ENCODE measurements around the gene CDH23.

CDH23 gene

GRCh38 chr10:71392791-71393781, 3.6 kb upstream of the CDH23 start:
- Histone ChIP-seq H3K9ac (ENCODE audit: insufficient read length, low read depth) (no peak overlapping the region), H3K9me3 (ENCODE audit: insufficient read depth, low read length) (no peaks in the 10 kb centered on the region), H3K4me3 (ENCODE audit: insufficient read length, low read depth) (no peak overlapping the region), H3K36me3 (ENCODE audit: insufficient read depth, insufficient read length, low read length) (no peaks in the 10 kb centered on the region), H3K27me3 (ENCODE audit: insufficient read depth, insufficient read length) (peaks cover 16% of the 10 kb centered on the region), H3K4me1 (ENCODE audit: insufficient read depth, insufficient read length) (peaks cover 6% of the 10 kb centered on the region)
- no peak for TF ChIP-seq SUZ12 (IDR thresholded peaks at IDR 0.05; ENCODE audit: extremely low read depth, insufficient read depth, insufficient read length)
- no peak for TF ChIP-seq YY1 (IDR thresholded peaks at IDR 0.05; ENCODE audit: insufficient read depth, insufficient read length)
- TF ChIP-seq ZNF274 (IDR thresholded peaks at IDR 0.05; ENCODE audit: low read depth, low read length): no peak
- DNase-seq (ENCODE audit: low read depth, low spot score): no peak

GRCh38 chr10:71393841-71394475, 2.8 kb upstream of the CDH23 start:
- no peaks in the 10 kb centered on the region for H3K36me3 ChIP-seq (ENCODE audit: insufficient read depth, insufficient read length, low read length)

GRCh38 chr10:71394926-71395562, 1.7 kb upstream of the CDH23 start:
- Histone ChIP-seq H3K36me3 (ENCODE audit: insufficient read depth, insufficient read length, low read length) (peaks cover 2% of the 10 kb centered on the region), H3K27me3 (ENCODE audit: insufficient read depth, insufficient read length) (peaks cover 32% of the 10 kb centered on the region), H3K4me1 (ENCODE audit: insufficient read depth, insufficient read length) (peaks cover 12% of the 10 kb centered on the region), H3K9ac (ENCODE audit: insufficient read length, low read depth) (no peak overlapping the region), H3K4me3 (ENCODE audit: insufficient read length, low read depth) (no peak overlapping the region), H3K9me3 (ENCODE audit: insufficient read depth, low read length) (no peaks in the 10 kb centered on the region)
- DNase-seq (ENCODE audit: low read depth, low spot score): no peak
- TF ChIP-seq SUZ12 (IDR thresholded peaks at IDR 0.05; ENCODE audit: extremely low read depth, insufficient read depth, insufficient read length) (no peak), YY1 (IDR thresholded peaks at IDR 0.05; ENCODE audit: insufficient read depth, insufficient read length) (no peak), ZNF274 (IDR thresholded peaks at IDR 0.05; ENCODE audit: low read depth, low read length) (no peak)

More at GRCh38 chr10:71393841-71394475, 2.8 kb upstream of the CDH23 start:
- Histone ChIP-seq H3K4me3 (ENCODE audit: insufficient read length, low read depth) (no peak overlapping the region), H3K9me3 (ENCODE audit: insufficient read depth, low read length) (no peaks in the 10 kb centered on the region), H3K27me3 (ENCODE audit: insufficient read depth, insufficient read length) (peaks cover 25% of the 10 kb centered on the region), H3K9ac (ENCODE audit: insufficient read length, low read depth) (no peak overlapping the region), H3K4me1 (ENCODE audit: insufficient read depth, insufficient read length) (peaks cover 12% of the 10 kb centered on the region)
- TF ChIP-seq YY1 (IDR thresholded peaks at IDR 0.05; ENCODE audit: insufficient read depth, insufficient read length) (no peak), ZNF274 (IDR thresholded peaks at IDR 0.05; ENCODE audit: low read depth, low read length) (no peak), SUZ12 (IDR thresholded peaks at IDR 0.05; ENCODE audit: extremely low read depth, insufficient read depth, insufficient read length) (no peak)
- DNase-seq (ENCODE audit: low read depth, low spot score): no peak

GRCh38 chr10:71395621-71396020, 1.1 kb upstream of the CDH23 start:
- peaks cover 9% of the 10 kb centered on the region for H3K4me1 ChIP-seq (ENCODE audit: insufficient read depth, insufficient read length)
- H3K27me3 ChIP-seq (ENCODE audit: insufficient read depth, insufficient read length): peaks cover 33% of the 10 kb centered on the region
- no peak for TF ChIP-seq SUZ12 (IDR thresholded peaks at IDR 0.05; ENCODE audit: extremely low read depth, insufficient read depth, insufficient read length)
- TF ChIP-seq ZNF274 (IDR thresholded peaks at IDR 0.05; ENCODE audit: low read depth, low read length): no peak
- TF ChIP-seq YY1 (IDR thresholded peaks at IDR 0.05; ENCODE audit: insufficient read depth, insufficient read length): no peak
- H3K4me3 ChIP-seq (ENCODE audit: insufficient read length, low read depth): no peak overlapping the region
- peaks cover 3% of the 10 kb centered on the region for H3K36me3 ChIP-seq (ENCODE audit: insufficient read depth, insufficient read length, low read length)
- peak overlapping the region; percentile 76 for H3K9ac ChIP-seq (ENCODE audit: insufficient read length, low read depth)
- H3K9me3 ChIP-seq (ENCODE audit: insufficient read depth, low read length): no peaks in the 10 kb centered on the region
- no peak for DNase-seq (ENCODE audit: low read depth, low spot score)

- DNase-seq (ENCODE audit: low read depth, low spot score): peak; percentile 51
- Histone ChIP-seq H3K9ac (ENCODE audit: insufficient read length, low read depth) (peak overlapping the region; percentile 76), H3K4me3 (ENCODE audit: insufficient read length, low read depth) (peak overlapping the region; percentile 37), H3K9me3 (ENCODE audit: insufficient read depth, low read length) (no peaks in the 10 kb centered on the region), H3K27me3 (ENCODE audit: insufficient read depth, insufficient read length) (peaks cover 33% of the 10 kb centered on the region), H3K36me3 (ENCODE audit: insufficient read depth, insufficient read length, low read length) (peaks cover 3% of the 10 kb centered on the region), H3K4me1 (ENCODE audit: insufficient read depth, insufficient read length) (peaks cover 7% of the 10 kb centered on the region)
- TF ChIP-seq SUZ12 (IDR thresholded peaks at IDR 0.05; ENCODE audit: extremely low read depth, insufficient read depth, insufficient read length) (no peak), YY1 (IDR thresholded peaks at IDR 0.05; ENCODE audit: insufficient read depth, insufficient read length) (no peak), ZNF274 (IDR thresholded peaks at IDR 0.05; ENCODE audit: low read depth, low read length) (no peak)
These were observed 523 bp upstream of the CDH23 start for GRCh38 chr10:71396084-71396710.

GRCh38 chr10:71397296-71398212, 834 bp downstream of the CDH23 start:
- no peak for TF ChIP-seq ZNF274 (IDR thresholded peaks at IDR 0.05; ENCODE audit: low read depth, low read length)
- TF ChIP-seq YY1 (IDR thresholded peaks at IDR 0.05; ENCODE audit: insufficient read depth, insufficient read length): no peak
- TF ChIP-seq SUZ12 (IDR thresholded peaks at IDR 0.05; ENCODE audit: extremely low read depth, insufficient read depth, insufficient read length): no peak
- no peak for DNase-seq (ENCODE audit: low read depth, low spot score)
- Histone ChIP-seq H3K4me1 (ENCODE audit: insufficient read depth, insufficient read length) (peaks cover 6% of the 10 kb centered on the region), H3K27me3 (ENCODE audit: insufficient read depth, insufficient read length) (peaks cover 33% of the 10 kb centered on the region), H3K9me3 (ENCODE audit: insufficient read depth, low read length) (no peaks in the 10 kb centered on the region), H3K4me3 (ENCODE audit: insufficient read length, low read depth) (peak overlapping the region; percentile 67), H3K9ac (ENCODE audit: insufficient read length, low read depth) (peak overlapping the region; percentile 82), H3K36me3 (ENCODE audit: insufficient read depth, insufficient read length, low read length) (peaks cover 3% of the 10 kb centered on the region)

All from NT2/D1 (cell line).